Tibial artery (tissue), 4 donors: Measurements from ENCODE around the gene CT47B1.
"Not testable (repeated sequence)": the region's sequence is repeated elsewhere in the genome, so short reads cannot be mapped to it uniquely, and the experiment has no call there.

ENCODE experiments used
- DNase-seq, 2 donors: peaks; one replicate each; pipeline ENCODE4 v3.0.0-alpha.2; 2019
- H3K27ac ChIP-seq, 2 donors: fragments of 200-600 bp; sonication (generic) in 1 of 2; 1 replicate in 1 of 2; 2 replicates in 1 of 2; pipeline ENCODE4 v1.5.1; 2018 to 2019; ENCODE audit warnings: mild to moderate bottlenecking in 1 of 2
- H3K27me3 ChIP-seq, 2 donors: fragments of 200-600 bp; sonication (generic) in 1 of 2; one replicate each; pipeline versions ENCODE4 v1.5.1 to v1.6.0; 2016 to 2019
- H3K36me3 ChIP-seq, 3 donors: fragments of 200-600 bp; sonication (generic) in 2 of 3; one replicate each; pipeline ENCODE4 v1.5.1; 2016 to 2019; ENCODE audit warnings: mild to moderate bottlenecking in 2 of 3
- H3K4me1 ChIP-seq, 4 donors: fragments of 200-600 bp; sonication (generic) in 2 of 4; 1 replicate in 3 of 4; 2 replicates in 1 of 4; pipeline ENCODE4 v1.5.1; 2016 to 2019
- H3K4me3 ChIP-seq, 2 donors: fragments of 200-600 bp; sonication (generic) in 1 of 2; 1 replicate in 1 of 2; 2 replicates in 1 of 2; pipeline ENCODE4 v1.5.1; 2018 to 2019; ENCODE audit warnings: mild to moderate bottlenecking in 2 of 2
- H3K9me3 ChIP-seq, 3 donors: fragments of 200-600 bp; sonication (generic) in 1 of 3; one replicate each; pipeline ENCODE4 v1.5.1; 2016 to 2019
- intact Hi-C: fragments of 100-400 bp; cut with DNase I; formaldehyde crosslinking; loops from one replicate; pipeline ENCODE4 v1.15.0; 2023; ENCODE audit warnings: low total_unique reads
- TF ChIP-seq, protein P1 (sequence below), 2 experiments: fragments of 200-600 bp in 1 of 2; fragments of 450-650 bp in 1 of 2; IDR thresholded peaks; one replicate each; pipeline ENCODE4 v1.5.1; 2017 to 2019; ENCODE audit warnings: antibody characterized with exemption in 2 of 2, mild to moderate bottlenecking in 1 of 2, moderate library complexity in 1 of 2

The CT47B1 gene

GRCh38 chrX:120875766-120876165, at the start of gene CT47B1:
Gene CT47B1, minus strand, starts transcription at chrX:120875866. Its CDS starts 196 bp downstream, at chrX:120875670.
- DNase-seq, H3K27ac ChIP-seq, H3K27me3 ChIP-seq, H3K4me3 ChIP-seq, H3K4me1 ChIP-seq, intact Hi-C loops, H3K36me3 ChIP-seq: not testable (repeated sequence)
- peaks cover 0 to 10% (median 0%) of the 10 kb centered on the region in 3 donors for H3K9me3 ChIP-seq

DNA sequence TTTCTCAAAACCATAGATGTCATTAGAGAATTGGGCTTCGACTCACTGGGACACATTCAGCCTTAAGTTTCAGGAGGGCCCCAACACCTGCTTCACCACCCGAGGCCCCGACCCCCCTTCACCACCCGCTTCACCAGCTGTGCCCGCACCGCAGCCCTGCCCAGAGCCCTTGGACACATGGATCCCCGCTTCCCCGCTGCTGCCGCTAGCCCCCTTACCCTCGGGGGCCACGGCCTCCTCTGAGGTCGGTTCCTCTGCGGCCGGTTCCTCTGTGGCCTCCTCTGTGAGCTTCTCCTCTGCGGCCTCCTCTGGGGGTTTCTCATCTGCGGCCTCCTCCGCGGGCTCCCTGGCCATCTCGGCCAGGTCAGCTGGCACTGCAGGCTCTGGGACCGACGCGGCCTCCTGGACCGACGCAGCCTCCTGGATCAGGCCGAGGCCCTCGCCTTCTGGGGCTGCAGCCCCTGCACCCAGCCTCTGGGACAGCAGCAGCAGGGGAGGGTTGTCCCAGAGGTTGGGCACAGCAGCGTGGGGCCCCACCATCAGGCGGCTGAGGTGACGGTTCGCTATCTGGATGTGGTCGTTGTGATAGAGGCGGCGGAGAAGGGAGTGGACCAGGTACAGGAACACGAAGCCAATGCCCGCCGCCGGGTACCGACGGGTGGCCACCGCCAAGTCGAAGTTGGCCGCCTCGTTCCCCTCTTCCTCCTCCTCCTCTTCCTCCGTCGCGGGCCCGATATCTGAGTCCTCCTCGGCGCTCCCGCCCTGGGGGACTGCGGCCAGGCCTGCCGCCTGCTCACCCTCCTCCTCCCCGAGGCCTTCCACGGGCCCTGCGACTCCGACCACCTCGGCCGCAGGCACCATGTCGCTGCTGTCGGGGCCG, 748 bp downstream of the CT47B1 start:
- TF ChIP-seq, protein P1, sequence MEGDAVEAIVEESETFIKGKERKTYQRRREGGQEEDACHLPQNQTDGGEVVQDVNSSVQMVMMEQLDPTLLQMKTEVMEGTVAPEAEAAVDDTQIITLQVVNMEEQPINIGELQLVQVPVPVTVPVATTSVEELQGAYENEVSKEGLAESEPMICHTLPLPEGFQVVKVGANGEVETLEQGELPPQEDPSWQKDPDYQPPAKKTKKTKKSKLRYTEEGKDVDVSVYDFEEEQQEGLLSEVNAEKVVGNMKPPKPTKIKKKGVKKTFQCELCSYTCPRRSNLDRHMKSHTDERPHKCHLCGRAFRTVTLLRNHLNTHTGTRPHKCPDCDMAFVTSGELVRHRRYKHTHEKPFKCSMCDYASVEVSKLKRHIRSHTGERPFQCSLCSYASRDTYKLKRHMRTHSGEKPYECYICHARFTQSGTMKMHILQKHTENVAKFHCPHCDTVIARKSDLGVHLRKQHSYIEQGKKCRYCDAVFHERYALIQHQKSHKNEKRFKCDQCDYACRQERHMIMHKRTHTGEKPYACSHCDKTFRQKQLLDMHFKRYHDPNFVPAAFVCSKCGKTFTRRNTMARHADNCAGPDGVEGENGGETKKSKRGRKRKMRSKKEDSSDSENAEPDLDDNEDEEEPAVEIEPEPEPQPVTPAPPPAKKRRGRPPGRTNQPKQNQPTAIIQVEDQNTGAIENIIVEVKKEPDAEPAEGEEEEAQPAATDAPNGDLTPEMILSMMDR (IDR thresholded peaks at IDR 0.05) = no peak
- intact Hi-C loops = no loop called here
- no peak overlapping the region for H3K27ac ChIP-seq
- H3K4me1 ChIP-seq = no peaks in the 10 kb centered on the region
- no peak for DNase-seq
- peaks cover 0 to 10% (median 0%) of the 10 kb centered on the region in 3 donors for H3K9me3 ChIP-seq
- no peaks in the 10 kb centered on the region for H3K27me3 ChIP-seq
- H3K36me3 ChIP-seq = no peaks in the 10 kb centered on the region
- H3K4me3 ChIP-seq = no peak overlapping the region

GRCh38 chrX:120857240-120857639, 18.4 kb downstream of the CT47B1 start:
- no peak for DNase-seq
- TF ChIP-seq, protein P1 (IDR thresholded peaks at IDR 0.05) = no peak
- Histone ChIP-seq H3K9me3 (no peaks in the 10 kb centered on the region), H3K27me3 (no peaks in the 10 kb centered on the region), H3K36me3 (no peaks in the 10 kb centered on the region), H3K4me1 (no peaks in the 10 kb centered on the region), H3K4me3 (no peak overlapping the region), H3K27ac (no peak overlapping the region)
- intact Hi-C loops = no loop called here

- intact Hi-C loops = no loop called here
- Histone ChIP-seq H3K4me1 (no peaks in the 10 kb centered on the region), H3K36me3 (no peaks in the 10 kb centered on the region), H3K4me3 (no peak overlapping the region), H3K27me3 (no peaks in the 10 kb centered on the region), H3K9me3 (no peaks in the 10 kb centered on the region), H3K27ac (no peak overlapping the region)
- DNase-seq = no peak
- TF ChIP-seq, protein P1 (IDR thresholded peaks at IDR 0.05) = no peak
Measured at GRCh38 chrX:120840827-120841226, 34.8 kb downstream of the CT47B1 start.

DNA sequence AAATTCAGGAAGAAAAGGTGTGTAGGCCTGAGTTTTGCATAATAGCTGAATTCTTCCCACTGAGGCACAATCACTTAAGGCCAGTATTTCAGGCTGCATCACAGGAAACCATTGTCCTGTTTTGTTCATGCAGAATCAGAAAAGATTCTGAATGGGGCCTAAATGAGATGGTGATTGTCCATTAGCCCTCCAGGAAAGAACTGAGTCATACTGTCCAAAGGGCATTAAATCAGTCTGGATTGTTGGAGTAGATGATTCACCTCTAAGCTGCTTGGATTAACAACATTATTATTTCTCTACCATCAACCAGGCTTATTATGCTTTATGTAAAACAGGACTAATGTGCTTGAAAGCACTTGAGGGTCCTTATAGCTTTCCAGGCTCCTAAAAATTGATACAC, 36.2 kb downstream of the CT47B1 start:
- Histone ChIP-seq H3K9me3 (no peaks in the 10 kb centered on the region), H3K4me3 (no peak overlapping the region), H3K36me3 (no peaks in the 10 kb centered on the region), H3K27ac (no peak overlapping the region), H3K4me1 (no peaks in the 10 kb centered on the region), H3K27me3 (no peaks in the 10 kb centered on the region)
- DNase-seq = no peak
- intact Hi-C loops = no loop called here
- TF ChIP-seq, protein P1 (IDR thresholded peaks at IDR 0.05) = no peak

DNA sequence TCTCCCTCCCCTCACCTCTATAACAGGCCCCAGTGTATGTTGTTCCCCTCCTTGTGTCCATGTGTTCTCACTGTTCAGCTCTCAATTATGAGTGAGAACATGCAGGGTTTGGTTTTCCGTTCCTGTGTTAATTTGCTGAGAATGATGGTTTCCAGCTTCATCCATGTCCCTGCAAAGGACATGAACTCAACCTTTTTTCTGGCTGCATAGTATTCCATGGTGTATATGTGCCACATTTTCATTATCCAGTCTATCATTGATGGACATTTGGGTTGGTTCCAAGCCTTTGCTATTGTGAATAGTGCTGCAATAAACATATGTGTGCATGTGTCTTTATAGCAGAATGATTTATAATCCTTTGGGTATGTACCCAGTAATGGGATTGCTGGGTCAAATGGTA, 48.5 kb downstream of the CT47B1 start:
- H3K4me1 ChIP-seq, H3K4me3 ChIP-seq, H3K36me3 ChIP-seq, intact Hi-C loops, H3K27ac ChIP-seq, DNase-seq, H3K9me3 ChIP-seq, H3K27me3 ChIP-seq: not testable (repeated sequence)
